Measurements from ENCODE around the gene FLYWCH1. TPM values are rescaled to one million over a fixed set of nuclear protein-coding genes. Genes with fewer than 3 reads are reported as not detected.

Gene FLYWCH1
- total and polyA plus RNA-seq, 7 donors: 6.9 to 51.5 (median 28.6) TPM

- WGBS, 2 donors: 1 to 3% methylated on average over 62 of the region's 62 CpGs
- peak; percentile 92 for DNase-seq
- TF ChIP-seq POLR2A (IDR thresholded peaks at IDR 0.05): peak in 1 of 2 donors; percentile 31
- no peak for TF ChIP-seq EP300 (IDR thresholded peaks at IDR 0.05)
- TF ChIP-seq POLR2AphosphoS5 (IDR thresholded peaks at IDR 0.05): peak; percentile 62 to 81 (median 76)
- TF ChIP-seq, protein P1, sequence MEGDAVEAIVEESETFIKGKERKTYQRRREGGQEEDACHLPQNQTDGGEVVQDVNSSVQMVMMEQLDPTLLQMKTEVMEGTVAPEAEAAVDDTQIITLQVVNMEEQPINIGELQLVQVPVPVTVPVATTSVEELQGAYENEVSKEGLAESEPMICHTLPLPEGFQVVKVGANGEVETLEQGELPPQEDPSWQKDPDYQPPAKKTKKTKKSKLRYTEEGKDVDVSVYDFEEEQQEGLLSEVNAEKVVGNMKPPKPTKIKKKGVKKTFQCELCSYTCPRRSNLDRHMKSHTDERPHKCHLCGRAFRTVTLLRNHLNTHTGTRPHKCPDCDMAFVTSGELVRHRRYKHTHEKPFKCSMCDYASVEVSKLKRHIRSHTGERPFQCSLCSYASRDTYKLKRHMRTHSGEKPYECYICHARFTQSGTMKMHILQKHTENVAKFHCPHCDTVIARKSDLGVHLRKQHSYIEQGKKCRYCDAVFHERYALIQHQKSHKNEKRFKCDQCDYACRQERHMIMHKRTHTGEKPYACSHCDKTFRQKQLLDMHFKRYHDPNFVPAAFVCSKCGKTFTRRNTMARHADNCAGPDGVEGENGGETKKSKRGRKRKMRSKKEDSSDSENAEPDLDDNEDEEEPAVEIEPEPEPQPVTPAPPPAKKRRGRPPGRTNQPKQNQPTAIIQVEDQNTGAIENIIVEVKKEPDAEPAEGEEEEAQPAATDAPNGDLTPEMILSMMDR (IDR thresholded peaks at IDR 0.05): peak; percentile 83 to 96 (median 86)
- Histone ChIP-seq H3K36me3 (peaks cover 0 to 14% (median 0%) of the 10 kb centered on the region in 4 donors), H3K9me3 (no peaks in the 10 kb centered on the region), H3K4me1 (peaks cover 0 to 21% (median 17%) of the 10 kb centered on the region in 4 donors), H3K27ac (peak overlapping the region; percentile 90 to 96 (median 92)), H3K27me3 (no peaks in the 10 kb centered on the region), H3K4me3 (peak overlapping the region; percentile 50 to 77 (median 70))
- intact Hi-C loops (cut with DNase I): loop anchor here (1.0 to 2.0 kb wide), 2 partner anchors 15 to 22 kb away; partner anchors contain the start of gene FLYWCH2
Measured at GRCh38 chr16:2904100-2904921, 7.4 kb upstream of the FLYWCH1 start.

DNA sequence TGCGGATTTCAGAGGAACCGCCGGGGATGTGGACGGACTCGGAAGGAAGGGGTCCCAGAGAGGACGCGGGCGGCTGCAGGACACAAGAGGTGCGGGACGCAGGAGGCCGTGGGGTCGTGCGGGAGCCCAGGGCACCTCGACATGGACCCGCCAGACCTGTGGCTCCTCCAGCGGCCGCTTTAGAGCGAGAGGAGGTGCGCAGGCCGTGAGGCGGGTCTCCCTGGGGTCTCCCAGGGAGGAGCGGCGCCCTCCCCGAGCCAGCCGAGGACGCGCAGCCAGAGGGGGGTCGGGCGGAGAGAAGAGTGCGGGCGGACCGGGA lies 6.8 kb upstream of the FLYWCH1 start:
- no peak for TF ChIP-seq EP300 (IDR thresholded peaks at IDR 0.05)
- TF ChIP-seq, protein P1 (IDR thresholded peaks at IDR 0.05): no peak
- no peak for TF ChIP-seq POLR2AphosphoS5 (IDR thresholded peaks at IDR 0.05)
- no peak for TF ChIP-seq POLR2A (IDR thresholded peaks at IDR 0.05)
- DNase-seq: peak; percentile 75
- intact Hi-C loops (cut with DNase I): loop anchor here (1.0 to 2.0 kb wide), 2 partner anchors 14 to 22 kb away; partner anchors contain the start of gene FLYWCH2
- Histone ChIP-seq H3K4me3 (peak overlapping the region; percentile 50 to 77 (median 70)), H3K9me3 (no peaks in the 10 kb centered on the region), H3K27ac (peak overlapping the region; percentile 90 to 96 (median 92)), H3K36me3 (peaks cover 0 to 8% (median 0%) of the 10 kb centered on the region in 4 donors), H3K27me3 (no peaks in the 10 kb centered on the region), H3K4me1 (peaks cover 0 to 21% (median 17%) of the 10 kb centered on the region in 4 donors)
- WGBS, 2 donors: 0% methylated on average over 32 of the region's 32 CpGs

DNA sequence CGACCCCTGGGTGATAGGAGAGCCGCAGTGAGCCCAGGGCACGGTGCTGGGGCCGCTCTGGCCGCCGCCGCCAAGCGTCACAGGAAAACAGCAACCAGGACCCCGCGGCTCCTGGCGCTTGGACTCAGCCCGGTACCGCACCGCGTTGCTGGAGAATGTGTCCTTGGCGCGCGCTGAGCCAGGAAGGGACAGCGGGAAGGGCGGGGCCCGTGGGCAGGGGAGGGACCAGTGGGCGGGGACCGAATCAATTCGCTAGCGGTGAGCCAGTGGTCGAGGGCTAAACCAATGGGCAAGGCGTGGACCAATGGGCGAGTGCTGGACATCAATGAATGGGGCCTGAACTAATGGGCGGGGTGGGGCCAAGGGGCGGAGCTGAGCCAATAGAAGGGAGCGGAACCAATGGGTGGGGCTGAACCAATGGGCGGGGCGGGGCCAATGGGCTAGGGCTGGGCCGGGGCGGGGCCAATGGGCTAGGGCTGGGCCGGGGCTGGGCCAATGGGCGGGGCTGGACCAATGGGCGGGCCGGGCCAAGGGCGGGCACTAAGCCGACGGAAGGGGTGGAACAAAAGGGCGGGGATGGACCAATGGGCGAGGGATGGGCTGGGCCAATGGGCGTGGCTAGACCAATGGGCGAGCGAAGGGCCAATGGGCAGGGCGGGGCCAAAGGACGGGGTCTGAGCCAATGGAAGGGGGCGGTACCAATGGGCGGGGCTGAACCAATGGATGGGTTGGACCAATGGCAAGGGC lies 6.3 kb upstream of the FLYWCH1 start:
- Histone ChIP-seq H3K27me3 (no peaks in the 10 kb centered on the region), H3K36me3 (peaks cover 0 to 5% (median 0%) of the 10 kb centered on the region in 4 donors), H3K4me1 (peaks cover 0 to 21% (median 17%) of the 10 kb centered on the region in 4 donors), H3K4me3 (peak overlapping the region; percentile 50 to 77 (median 70)), H3K9me3 (no peaks in the 10 kb centered on the region), H3K27ac (peak overlapping the region; percentile 90 to 96 (median 92))
- intact Hi-C loops (cut with DNase I): loop anchor here (2.0 kb wide), 1 partner anchor 23 kb away; the partner anchor contains the start of gene FLYWCH2
- 1% methylated on average over 50 to 51 of the region's 51 CpGs for WGBS, 2 donors
- TF ChIP-seq POLR2A (IDR thresholded peaks at IDR 0.05) (peak; percentile 88 to 98), POLR2AphosphoS5 (IDR thresholded peaks at IDR 0.05) (peak; percentile 98 to 100 (median 99))
- TF ChIP-seq, protein P1 (IDR thresholded peaks at IDR 0.05): no peak
- DNase-seq: peak; percentile 100

- H3K4me1 ChIP-seq: peaks cover 0 to 21% (median 17%) of the 10 kb centered on the region in 4 donors
- no peak for DNase-seq
- TF ChIP-seq POLR2AphosphoS5 (IDR thresholded peaks at IDR 0.05): no peak
- TF ChIP-seq, protein P1 (IDR thresholded peaks at IDR 0.05): no peak
- no peak for TF ChIP-seq EP300 (IDR thresholded peaks at IDR 0.05)
- no peak for TF ChIP-seq POLR2A (IDR thresholded peaks at IDR 0.05)
- intact Hi-C loops (cut with DNase I): loop anchor here (2.0 kb wide), 1 partner anchor 23 kb away; the partner anchor contains the start of gene FLYWCH2
- no peaks in the 10 kb centered on the region for H3K27me3 ChIP-seq
- H3K9me3 ChIP-seq: no peaks in the 10 kb centered on the region
- WGBS, 2 donors: 23 to 35% methylated on average over 12 of the region's 12 CpGs
- no peak overlapping the region for H3K4me3 ChIP-seq
- peak overlapping the region; percentile 71 to 82 (median 72) for H3K27ac ChIP-seq
- peaks cover 0 to 3% (median 0%) of the 10 kb centered on the region in 4 donors for H3K36me3 ChIP-seq
Measured at GRCh38 chr16:2905988-2906387, 5.7 kb upstream of the FLYWCH1 start.
